ENCODE data around the gene TAF1B.

GRCh38 chr2:9800639-9800974 is 42.7 kb upstream of the TAF1B start:
- no peak for TF ChIP-seq CTCF (conservative IDR thresholded peaks at IDR 0.05 in 1 of 2, IDR thresholded peaks at IDR 0.05 in 1 of 2; ENCODE audit: low read depth in 1 of 2, low read length in 2 of 2)
- TF ChIP-seq EZH2 (IDR thresholded peaks at IDR 0.05; ENCODE audit: low read length, missing control alignments) = no peak
